Measurements from ENCODE around the gene GSTA5.
"Not testable (repeated sequence)": the region's sequence is repeated elsewhere in the genome, so short reads cannot be mapped to it uniquely, and the experiment has no call there.

The GSTA5 gene

DNA sequence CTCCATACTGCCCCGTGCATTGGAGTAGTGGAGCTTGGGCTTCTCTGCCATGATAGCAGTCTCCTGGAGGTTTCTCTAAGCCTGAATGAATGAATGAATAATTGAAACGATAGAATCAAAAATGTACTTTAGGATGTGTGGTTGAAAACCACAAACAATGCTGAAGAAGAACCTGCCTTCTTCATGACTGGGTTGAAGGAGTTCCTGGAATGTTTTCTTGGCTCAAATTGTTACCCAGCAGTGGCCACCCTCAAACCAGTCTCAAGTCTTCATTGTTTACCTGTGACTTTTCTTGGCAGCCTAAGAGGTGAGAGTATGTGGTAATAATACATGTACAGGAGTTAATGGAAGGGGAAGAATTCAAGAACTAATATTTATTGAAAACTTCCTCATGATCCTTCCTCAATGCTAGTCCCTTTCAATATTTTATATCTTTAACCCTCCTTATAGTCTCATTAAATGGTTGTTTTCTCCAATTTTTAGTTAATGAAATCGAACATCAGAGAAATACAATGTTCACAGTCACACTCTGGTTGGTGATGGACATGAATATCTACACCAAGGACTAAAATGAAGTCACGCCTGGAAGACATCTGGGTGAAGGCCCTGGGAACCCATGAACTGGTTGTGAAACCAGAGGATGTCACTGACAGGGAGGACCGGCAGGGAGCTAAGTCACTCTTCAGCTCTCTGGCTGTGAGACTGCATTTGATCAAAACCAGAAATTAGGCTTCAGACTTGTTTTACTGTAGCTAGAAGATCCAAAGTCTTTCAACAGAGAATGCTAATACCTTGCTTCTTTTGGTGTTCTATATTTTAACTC lies at the start of gene GSTA5:
GSTA5 (minus strand) TSS at position 51 of the 823 bp plus-strand sequence.
- DNase-seq (ENCODE audit: low read depth in 2 of 2, low spot score in 1 of 2): no peak

DNA sequence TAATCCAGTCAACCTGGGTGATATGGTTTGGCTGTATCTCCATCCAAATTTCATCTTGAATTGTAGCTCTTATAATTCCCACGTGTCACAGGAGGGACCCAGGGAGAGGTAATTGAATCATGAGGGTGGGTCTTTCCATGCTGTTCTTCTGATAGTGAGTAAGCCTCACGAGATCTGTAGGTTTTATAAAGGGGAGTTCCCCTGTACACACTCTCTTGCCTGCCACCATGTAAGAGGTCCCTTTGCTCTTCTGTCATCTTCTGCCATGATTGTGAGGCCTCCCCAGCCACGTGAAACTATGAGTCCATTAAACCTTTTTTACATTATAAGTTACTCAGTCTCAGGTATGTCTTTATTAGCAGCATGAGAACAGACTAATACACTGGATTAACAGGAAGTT lies 49.4 kb upstream of the GSTA5 start:
- no peak for DNase-seq (ENCODE audit: low read depth in 2 of 2, low spot score in 1 of 2)

- DNase-seq (ENCODE audit: low read depth in 2 of 2, low spot score in 1 of 2): no peak
These were observed 47.4 kb upstream of the GSTA5 start for GRCh38 chr6:52887910-52888524.

GRCh38 chr6:52881996-52882841 lies 41.6 kb upstream of the GSTA5 start:
- DNase-seq (ENCODE audit: low read depth in 2 of 2, low spot score in 1 of 2): peak; percentile 23 to 33

- DNase-seq (ENCODE audit: low read depth in 2 of 2, low spot score in 1 of 2): no peak
These were observed 41.0 kb upstream of the GSTA5 start for GRCh38 chr6:52881662-52881995.

GRCh38 chr6:52877786-52878185 lies 37.2 kb upstream of the GSTA5 start:
- DNase-seq (ENCODE audit: low read depth in 2 of 2, low spot score in 1 of 2): no peak

GRCh38 chr6:52877168-52877567 lies 36.6 kb upstream of the GSTA5 start:
- DNase-seq (ENCODE audit: low read depth in 2 of 2, low spot score in 1 of 2): no peak

GRCh38 chr6:52876056-52876787 lies 35.6 kb upstream of the GSTA5 start:
- no peak for DNase-seq (ENCODE audit: low read depth in 2 of 2, low spot score in 1 of 2)

- DNase-seq (ENCODE audit: low read depth in 2 of 2, low spot score in 1 of 2): no peak
These were observed 31.4 kb upstream of the GSTA5 start for GRCh38 chr6:52872031-52872430.

GRCh38 chr6:52871621-52872020 lies 31.0 kb upstream of the GSTA5 start:
- DNase-seq (ENCODE audit: low read depth in 2 of 2, low spot score in 1 of 2): no peak

GRCh38 chr6:52870335-52871091 lies 29.9 kb upstream of the GSTA5 start:
- DNase-seq (ENCODE audit: low read depth in 2 of 2, low spot score in 1 of 2): not testable (repeated sequence)

GRCh38 chr6:52868899-52869298 lies 28.3 kb upstream of the GSTA5 start:
- DNase-seq (ENCODE audit: low read depth in 2 of 2, low spot score in 1 of 2): not testable (repeated sequence)

- DNase-seq (ENCODE audit: low read depth in 2 of 2, low spot score in 1 of 2): no peak
These were observed 27.6 kb upstream of the GSTA5 start for GRCh38 chr6:52868240-52868639.

- DNase-seq (ENCODE audit: low read depth in 2 of 2, low spot score in 1 of 2): not testable (repeated sequence)
These were observed 20.5 kb upstream of the GSTA5 start for GRCh38 chr6:52861151-52861550.

- DNase-seq (ENCODE audit: low read depth in 2 of 2, low spot score in 1 of 2): no peak
These were observed 17.8 kb upstream of the GSTA5 start for GRCh38 chr6:52858416-52858815.

DNA sequence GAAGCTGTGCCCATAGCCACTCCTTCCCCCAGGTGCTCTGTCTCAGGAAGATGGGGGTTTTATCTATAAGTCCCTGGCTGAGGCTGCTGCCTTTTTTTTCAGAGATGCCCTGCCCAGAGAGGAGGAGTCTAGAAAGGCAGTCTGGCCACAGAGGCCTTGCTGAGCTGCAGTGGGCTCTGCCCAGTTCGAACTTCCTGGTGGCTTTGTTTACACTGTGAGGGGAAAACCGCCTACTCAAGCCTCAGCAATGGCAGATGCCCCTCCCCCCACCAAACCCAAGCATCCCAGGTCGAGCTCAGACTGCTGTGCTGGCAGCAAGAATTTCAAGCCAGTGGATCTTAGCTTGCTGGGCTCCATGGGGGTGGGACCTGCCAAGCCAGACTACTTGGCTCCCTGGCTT lies 15.5 kb upstream of the GSTA5 start:
- not testable (repeated sequence) for DNase-seq (ENCODE audit: low read depth in 2 of 2, low spot score in 1 of 2)

GRCh38 chr6:52849137-52849536 lies 8.5 kb upstream of the GSTA5 start:
- no peak for DNase-seq (ENCODE audit: low read depth in 2 of 2, low spot score in 1 of 2)

GRCh38 chr6:52846002-52846401 lies 5.4 kb upstream of the GSTA5 start:
- DNase-seq (ENCODE audit: low read depth in 2 of 2, low spot score in 1 of 2): no peak

- no peak for DNase-seq (ENCODE audit: low read depth in 2 of 2, low spot score in 1 of 2)
These were observed 3.0 kb upstream of the GSTA5 start for GRCh38 chr6:52843605-52844004.

All from stimulated activated CD8-positive, alpha-beta memory T cell treated with anti-CD3 and anti-CD28 coated beads, Interleukin-4, amount 100 ng/mL, for 1 hour (primary cell).